Ishikawa (cell line): ENCODE results near the gene SZT2.

ENCODE experiments used
- MAX ChIP-seq: IDR thresholded peaks from 2 replicates; pipeline ENCODE4 v1.6.1; 2012
- YY1 ChIP-seq: IDR thresholded peaks from 2 replicates; pipeline ENCODE4 v1.6.1; 2012; ENCODE audit warnings: low read depth

- TF ChIP-seq MAX (no peak), YY1 (no peak)
Observed at GRCh38 chr1:43499898-43500297, 110.2 kb downstream of the SZT2 start.
